Measurements from ENCODE around the gene SFRP4. TPM values are rescaled to one million over a fixed set of nuclear protein-coding genes. Genes with fewer than 3 reads are reported as not detected.

SFRP4 gene
- total RNA-seq, 1 donor from 2014 or later = not detected

- no peak for DNase-seq (ENCODE audit: low read depth)
- H3K36me3 ChIP-seq (ENCODE audit: control insufficient read depth, insufficient read depth, low read length) = no peaks in the 10 kb centered on the region
- peaks cover 7% of the 10 kb centered on the region for H3K27me3 ChIP-seq (ENCODE audit: control insufficient read depth, insufficient read depth, low read length)
- no peak for TF ChIP-seq CTCF (IDR thresholded peaks at IDR 0.05; ENCODE audit: insufficient read depth, low read length, poor library complexity, severe bottlenecking)
- H3K4me3 ChIP-seq (ENCODE audit: low read depth, low read length) = peak overlapping the region; percentile 45
Observed at GRCh38 chr7:37916017-37916672, 472 bp downstream of the SFRP4 start.

- Histone ChIP-seq H3K4me3 (ENCODE audit: low read depth, low read length) (no peak overlapping the region), H3K27me3 (ENCODE audit: control insufficient read depth, insufficient read depth, low read length) (peaks cover 7% of the 10 kb centered on the region), H3K36me3 (ENCODE audit: control insufficient read depth, insufficient read depth, low read length) (no peaks in the 10 kb centered on the region)
- no peak for DNase-seq (ENCODE audit: low read depth)
- no peak for TF ChIP-seq CTCF (IDR thresholded peaks at IDR 0.05; ENCODE audit: insufficient read depth, low read length, poor library complexity, severe bottlenecking)
Observed at GRCh38 chr7:37915438-37915837, 1.2 kb downstream of the SFRP4 start.

GRCh38 chr7:37912756-37913155 lies 3.9 kb downstream of the SFRP4 start:
- no peak for TF ChIP-seq CTCF (IDR thresholded peaks at IDR 0.05; ENCODE audit: insufficient read depth, low read length, poor library complexity, severe bottlenecking)
- Histone ChIP-seq H3K27me3 (ENCODE audit: control insufficient read depth, insufficient read depth, low read length) (peaks cover 7% of the 10 kb centered on the region), H3K36me3 (ENCODE audit: control insufficient read depth, insufficient read depth, low read length) (no peaks in the 10 kb centered on the region), H3K4me3 (ENCODE audit: low read depth, low read length) (no peak overlapping the region)
- no peak for DNase-seq (ENCODE audit: low read depth)

- Histone ChIP-seq H3K4me3 (ENCODE audit: low read depth, low read length) (no peak overlapping the region), H3K27me3 (ENCODE audit: control insufficient read depth, insufficient read depth, low read length) (no peaks in the 10 kb centered on the region), H3K36me3 (ENCODE audit: control insufficient read depth, insufficient read depth, low read length) (no peaks in the 10 kb centered on the region)
- TF ChIP-seq CTCF (IDR thresholded peaks at IDR 0.05; ENCODE audit: insufficient read depth, low read length, poor library complexity, severe bottlenecking) = no peak
- DNase-seq (ENCODE audit: low read depth) = no peak
Observed at GRCh38 chr7:37908221-37908788, 8.3 kb downstream of the SFRP4 start.

GRCh38 chr7:37901890-37902524 lies 14.6 kb downstream of the SFRP4 start:
- Histone ChIP-seq H3K27me3 (ENCODE audit: control insufficient read depth, insufficient read depth, low read length) (no peaks in the 10 kb centered on the region), H3K4me3 (ENCODE audit: low read depth, low read length) (no peak overlapping the region), H3K36me3 (ENCODE audit: control insufficient read depth, insufficient read depth, low read length) (no peaks in the 10 kb centered on the region)
- DNase-seq (ENCODE audit: low read depth) = no peak
- no peak for TF ChIP-seq CTCF (IDR thresholded peaks at IDR 0.05; ENCODE audit: insufficient read depth, low read length, poor library complexity, severe bottlenecking)
